Measurements from ENCODE around the gene TJAP1. TPM values are rescaled to one million over a fixed set of nuclear protein-coding genes. Genes with fewer than 3 reads are reported as not detected.

TJAP1 gene
- total RNA-seq, 1 donor from 2014 or later = 45.3 TPM

DNA sequence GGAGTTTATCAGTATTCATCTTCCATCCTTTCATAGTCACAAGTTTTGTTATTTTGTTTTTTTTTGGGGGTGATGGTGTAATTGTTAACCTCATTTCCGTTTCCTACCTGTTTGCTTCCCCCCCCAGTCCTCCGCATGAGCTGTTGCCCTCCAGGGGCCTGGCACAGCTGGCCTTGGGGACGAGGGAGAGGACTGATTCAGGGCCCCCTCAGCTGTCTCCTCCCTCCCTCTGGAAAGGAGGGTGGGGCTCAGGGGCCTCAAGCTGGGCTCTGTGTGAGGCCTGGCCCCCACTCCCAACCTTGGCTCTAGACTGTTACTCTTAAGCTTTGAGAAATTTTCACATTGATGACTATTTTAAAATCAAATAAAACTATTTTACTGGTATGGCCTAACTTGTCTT is 28.8 kb downstream of the TJAP1 start:
- Mint-ChIP-seq H3K4me1 (peaks cover 19% of the 10 kb centered on the region), H3K27me3 (peaks cover 9% of the 10 kb centered on the region), H3K36me3 (ENCODE audit: low read depth) (peaks cover 51% of the 10 kb centered on the region), H3K4me3 (no peak overlapping the region), H3K9me3 (no peaks in the 10 kb centered on the region), H3K27ac (no peak overlapping the region)
- TF ChIP-seq, protein P1, sequence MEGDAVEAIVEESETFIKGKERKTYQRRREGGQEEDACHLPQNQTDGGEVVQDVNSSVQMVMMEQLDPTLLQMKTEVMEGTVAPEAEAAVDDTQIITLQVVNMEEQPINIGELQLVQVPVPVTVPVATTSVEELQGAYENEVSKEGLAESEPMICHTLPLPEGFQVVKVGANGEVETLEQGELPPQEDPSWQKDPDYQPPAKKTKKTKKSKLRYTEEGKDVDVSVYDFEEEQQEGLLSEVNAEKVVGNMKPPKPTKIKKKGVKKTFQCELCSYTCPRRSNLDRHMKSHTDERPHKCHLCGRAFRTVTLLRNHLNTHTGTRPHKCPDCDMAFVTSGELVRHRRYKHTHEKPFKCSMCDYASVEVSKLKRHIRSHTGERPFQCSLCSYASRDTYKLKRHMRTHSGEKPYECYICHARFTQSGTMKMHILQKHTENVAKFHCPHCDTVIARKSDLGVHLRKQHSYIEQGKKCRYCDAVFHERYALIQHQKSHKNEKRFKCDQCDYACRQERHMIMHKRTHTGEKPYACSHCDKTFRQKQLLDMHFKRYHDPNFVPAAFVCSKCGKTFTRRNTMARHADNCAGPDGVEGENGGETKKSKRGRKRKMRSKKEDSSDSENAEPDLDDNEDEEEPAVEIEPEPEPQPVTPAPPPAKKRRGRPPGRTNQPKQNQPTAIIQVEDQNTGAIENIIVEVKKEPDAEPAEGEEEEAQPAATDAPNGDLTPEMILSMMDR (IDR thresholded peaks at IDR 0.05) = no peak
- POLR2A ChIA-PET = interaction anchor here (1.0 to 3.2 kb wide), 5 partner anchors 11 to 759 kb away, joined by 3 to 15 read pairs (median 3); partner anchors contain the start of genes CUL7, POLR1C, TJAP1 and YIPF3
- ATAC-seq (ENCODE audit: low read depth) = no peak
- CTCF ChIA-PET = interaction anchor here (0.7 to 3.6 kb wide), 22 partner anchors 10 to 363 kb away, joined by 3 to 33 read pairs (median 4); partner anchors contain the start of genes ABCC10, CRIP3, DLK2 and DNPH1
- intact Hi-C loops (cut with micrococcal nuclease) = loop anchor here (1.0 to 5.0 kb wide), 8 partner anchors 29 to 573 kb away; partner anchors contain the start of genes CRIP3, DLK2, DNPH1 and TJAP1
- DNase-seq = no peak

DNA sequence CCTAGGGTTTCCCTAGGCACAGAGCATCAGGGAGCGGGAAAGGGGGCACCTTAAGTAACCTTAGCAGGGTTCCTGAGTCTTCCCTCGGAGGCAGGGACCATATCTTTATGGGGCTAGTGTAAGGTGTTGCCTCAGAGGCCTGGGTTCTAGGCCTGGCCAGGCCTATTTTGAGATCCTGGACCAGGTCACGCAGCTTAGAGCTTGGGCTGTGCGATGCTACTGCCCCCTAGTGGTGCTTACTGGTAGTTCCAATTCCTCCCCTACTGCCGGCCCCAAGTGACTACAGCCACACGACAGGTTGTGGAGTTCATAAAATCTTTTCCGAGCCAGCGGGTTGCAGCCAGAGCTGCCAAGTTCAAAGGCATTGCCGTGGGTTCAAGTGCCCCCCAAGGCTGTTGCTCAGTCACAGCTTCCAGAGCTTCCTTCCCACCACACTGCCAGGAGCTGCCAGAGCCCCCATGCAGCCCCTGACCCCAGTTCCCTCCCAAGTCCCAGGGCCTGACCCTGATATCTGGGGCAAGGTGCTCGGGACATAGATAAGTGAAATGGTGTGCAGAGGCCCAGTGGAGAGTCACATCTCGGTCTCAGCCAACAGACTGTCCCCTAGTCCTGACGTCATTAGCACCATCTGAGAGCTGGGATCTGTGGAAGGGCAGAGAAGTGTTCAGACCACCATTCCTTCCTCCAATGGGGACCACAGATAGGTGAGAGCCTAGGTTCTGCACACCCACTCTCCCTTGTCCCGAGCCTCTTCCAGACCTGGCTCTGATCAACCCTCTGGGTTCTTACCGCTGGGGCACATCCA is 29.5 kb downstream of the TJAP1 start:
- POLR2A ChIA-PET = interaction anchor here (0.6 to 3.2 kb wide), 6 partner anchors 10 to 760 kb away, joined by 3 to 15 read pairs (median 4); partner anchors contain the start of genes POLR1C, TJAP1 and YIPF3
- H3K4me3 Mint-ChIP-seq = no peak overlapping the region
- CTCF ChIA-PET = interaction anchor here (0.7 to 3.6 kb wide), 20 partner anchors 10 to 364 kb away, joined by 3 to 33 read pairs (median 4); partner anchors contain the start of genes ABCC10, CRIP3, DLK2 and DNPH1

DNA sequence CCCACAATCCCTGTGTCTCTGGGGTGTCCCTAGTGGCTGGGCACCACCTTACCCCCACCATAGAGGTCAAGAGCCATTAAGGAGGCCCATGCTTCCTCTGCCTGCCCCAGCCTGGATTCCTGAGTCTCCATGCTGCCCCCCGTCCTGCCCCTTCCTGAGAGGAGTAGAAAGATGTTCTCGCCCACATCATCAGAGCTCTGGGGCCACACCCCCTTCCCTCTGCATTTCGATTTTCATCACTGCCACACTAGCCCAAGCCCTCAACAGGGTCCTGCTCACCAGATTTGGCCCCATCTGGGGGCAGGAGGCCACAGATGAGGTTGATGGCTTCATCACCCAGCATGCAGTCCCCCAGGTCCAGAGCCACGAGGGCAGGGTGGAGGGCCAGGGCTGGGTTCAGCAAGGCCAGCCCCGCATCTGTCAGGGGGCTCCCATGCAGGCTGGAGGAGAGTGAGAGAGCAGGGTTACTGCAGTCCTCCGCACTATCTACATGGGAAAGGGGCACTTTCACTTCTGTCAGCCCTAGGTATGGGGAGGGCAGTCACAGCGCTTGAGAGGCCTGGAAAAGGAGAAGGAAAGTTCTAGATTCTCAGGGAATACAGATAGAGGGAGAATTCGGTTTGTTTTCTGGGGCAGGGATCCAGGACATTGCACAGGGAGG is 31.2 kb downstream of the TJAP1 start:
- TF ChIP-seq, protein P1 (IDR thresholded peaks at IDR 0.05) = no peak
- DNase-seq (no peak), ATAC-seq (ENCODE audit: low read depth) (no peak)
- H3K27me3 Mint-ChIP-seq = peaks cover 9% of the 10 kb centered on the region
- CTCF ChIA-PET = interaction anchor here (1.0 to 3.6 kb wide), 4 partner anchors 8 to 54 kb away, joined by 3 to 33 read pairs (median 8); partner anchors contain the start of genes DLK2, POLR1C and YIPF3
- intact Hi-C loops (cut with micrococcal nuclease) = loop anchor here (5.0 kb wide), 1 partner anchor 141 kb away; the partner anchor contains the start of gene ZNF318
- H3K36me3 Mint-ChIP-seq (ENCODE audit: low read depth) = peaks cover 52% of the 10 kb centered on the region
- peak overlapping the region; percentile 59 for H3K27ac Mint-ChIP-seq
- peaks cover 25% of the 10 kb centered on the region for H3K4me1 Mint-ChIP-seq
- peak overlapping the region; percentile 81 for H3K4me3 Mint-ChIP-seq
- H3K9me3 Mint-ChIP-seq = no peaks in the 10 kb centered on the region
- POLR2A ChIA-PET = interaction anchor here (3.2 kb wide), 1 partner anchor 8 kb away, joined by 15 read pairs; the partner anchor contains the start of genes POLR1C and YIPF3

More for the DNA sequence above, 29.5 kb downstream of the TJAP1 start:
- DNase-seq = peak; percentile 67
- intact Hi-C loops (cut with micrococcal nuclease) = loop anchor here (1.0 to 5.0 kb wide), 8 partner anchors 30 to 572 kb away; partner anchors contain the start of genes CRIP3, DLK2, DNPH1 and TJAP1
- ATAC-seq (ENCODE audit: low read depth) = peak; percentile 60
- H3K36me3 Mint-ChIP-seq (ENCODE audit: low read depth) = peaks cover 51% of the 10 kb centered on the region
- TF ChIP-seq, protein P1 (IDR thresholded peaks at IDR 0.05) = peak; percentile 53
- no peak overlapping the region for H3K27ac Mint-ChIP-seq
- H3K9me3 Mint-ChIP-seq = no peaks in the 10 kb centered on the region
- peaks cover 9% of the 10 kb centered on the region for H3K27me3 Mint-ChIP-seq
- peaks cover 19% of the 10 kb centered on the region for H3K4me1 Mint-ChIP-seq

DNA sequence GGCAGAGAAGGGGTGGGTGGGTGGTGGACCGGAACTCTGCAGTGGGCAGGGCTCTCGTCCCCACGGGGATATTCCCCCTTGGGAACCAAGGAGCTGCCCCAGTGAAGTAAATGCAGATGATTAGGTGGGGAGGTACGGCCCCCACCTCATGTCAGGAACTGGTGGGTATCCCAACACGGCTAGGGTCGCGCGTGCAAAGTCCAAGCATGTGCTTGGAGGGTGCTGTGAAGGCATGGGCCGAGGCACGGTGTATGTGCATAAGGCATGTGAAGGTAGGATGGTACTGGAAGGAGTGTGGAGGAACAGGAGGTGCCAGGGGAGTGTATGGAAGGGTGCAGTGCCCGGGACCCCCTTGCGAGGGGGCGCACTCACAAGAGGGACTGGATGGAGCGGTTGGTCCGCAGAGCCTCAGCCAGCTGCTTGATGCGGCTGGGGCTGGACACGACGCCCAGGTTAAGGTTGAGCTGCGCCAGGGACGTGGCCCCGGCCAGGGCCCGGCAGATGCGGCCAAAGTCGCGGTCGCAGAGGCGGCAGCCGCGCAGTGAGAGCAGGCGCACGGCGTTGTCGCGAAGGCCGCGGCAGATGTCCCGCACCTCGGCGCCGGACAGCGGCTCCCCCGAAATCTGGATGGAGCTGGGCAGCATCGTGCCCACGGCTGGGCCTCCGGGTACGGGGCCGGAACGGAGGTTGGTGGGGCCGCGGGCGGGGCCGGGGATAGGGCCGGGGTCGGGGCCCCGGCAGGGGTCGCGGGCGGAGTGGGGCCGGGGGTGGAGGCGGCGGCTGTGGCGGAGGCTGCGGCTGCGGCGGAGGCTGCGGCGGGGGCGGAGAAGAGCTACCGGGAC is 32.0 kb downstream of the TJAP1 start:
- Mint-ChIP-seq H3K27ac (peak overlapping the region; percentile 59), H3K9me3 (no peaks in the 10 kb centered on the region), H3K4me3 (peak overlapping the region; percentile 81), H3K4me1 (peaks cover 27% of the 10 kb centered on the region), H3K27me3 (peaks cover 9% of the 10 kb centered on the region), H3K36me3 (ENCODE audit: low read depth) (peaks cover 48% of the 10 kb centered on the region)
- ChIA-PET CTCF (interaction anchor here (1.4 kb wide), 1 partner anchor 9 kb away, joined by 4 read pairs; no protein-coding TSS in a partner anchor), POLR2A (interaction anchor here (0.5 to 1.5 kb wide), 9 partner anchors 8 to 764 kb away, joined by 3 to 15 read pairs (median 4); partner anchors contain the start of genes ABCC10, CNPY3, CUL7 and TBCC)
- ATAC-seq (ENCODE audit: low read depth) (peak; percentile 0), DNase-seq (peak; percentile 35)
- intact Hi-C loops (cut with micrococcal nuclease) = loop anchor here (5.0 kb wide), 1 partner anchor 142 kb away; the partner anchor contains the start of gene ZNF318
- TF ChIP-seq, protein P1 (IDR thresholded peaks at IDR 0.05) = no peak

All from activated B cell treated with CpG ODN at 0.5 μM for 24 hours (primary cell).